ENCODE data around the gene ASB4.

DNA sequence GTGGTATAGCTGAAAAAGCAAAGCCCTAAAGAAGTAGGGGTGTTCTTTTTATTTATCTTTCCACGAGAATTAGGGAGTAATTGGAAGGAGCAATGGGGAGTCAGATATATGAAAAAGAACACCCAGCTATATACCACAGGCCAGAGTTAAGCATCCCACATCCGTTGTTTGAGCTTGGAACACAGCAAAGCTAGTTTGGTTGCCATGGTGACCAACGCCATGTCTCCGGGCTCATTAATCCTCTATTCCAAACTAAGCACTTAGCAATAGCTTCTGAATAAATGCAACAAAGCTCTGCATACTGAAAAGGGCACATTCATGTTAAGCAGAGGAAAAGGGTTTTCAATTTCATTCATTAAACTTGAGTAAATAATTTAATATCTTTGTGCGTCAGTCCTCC, 23.5 kb downstream of the ASB4 start:
- TF ChIP-seq EZH2phosphoT487 (IDR thresholded peaks at IDR 0.05; ENCODE audit: borderline replicate concordance, low read length) (no peak), EZH2 (IDR thresholded peaks at IDR 0.05; ENCODE audit: low read length, unreplicated experiment) (no peak)

All from PC-3 (cell line).